ENCODE results near the gene FRAS1.
"Not testable (repeated sequence)": the region's sequence is repeated elsewhere in the genome, so short reads cannot be mapped to it uniquely, and the experiment has no call there.

The FRAS1 gene

GRCh38 chr4:78181681-78182234 is 124.6 kb downstream of the FRAS1 start:
- not testable (repeated sequence) for H3K4me1 ChIP-seq (ENCODE audit: insufficient read depth, low read length); H3K36me3 ChIP-seq (ENCODE audit: insufficient read depth, low read length); H3K9ac ChIP-seq (ENCODE audit: low read depth, low read length); H3K9me3 ChIP-seq (ENCODE audit: control insufficient read depth, insufficient read depth, low read length)

- H3K36me3 ChIP-seq (ENCODE audit: insufficient read depth, low read length) = no peaks in the 10 kb centered on the region; the same call in 1 of the 2 replicates
- no peak overlapping the region for H3K9ac ChIP-seq (ENCODE audit: low read depth, low read length)
- H3K9me3 ChIP-seq (ENCODE audit: control insufficient read depth, insufficient read depth, low read length) = no peaks in the 10 kb centered on the region
- H3K4me1 ChIP-seq (ENCODE audit: insufficient read depth, low read length) = no peaks in the 10 kb centered on the region
Observed at GRCh38 chr4:78184584-78184983, 127.5 kb downstream of the FRAS1 start.

- Histone ChIP-seq H3K36me3 (ENCODE audit: insufficient read depth, low read length) (no peaks in the 10 kb centered on the region; the same call in 1 of the 2 replicates), H3K9me3 (ENCODE audit: control insufficient read depth, insufficient read depth, low read length) (no peaks in the 10 kb centered on the region), H3K9ac (ENCODE audit: low read depth, low read length) (no peak overlapping the region), H3K4me1 (ENCODE audit: insufficient read depth, low read length) (no peaks in the 10 kb centered on the region)
Observed at GRCh38 chr4:78185117-78185516, 128.0 kb downstream of the FRAS1 start.

GRCh38 chr4:78186597-78187543 is 129.7 kb downstream of the FRAS1 start:
- Histone ChIP-seq H3K36me3 (ENCODE audit: insufficient read depth, low read length) (no peaks in the 10 kb centered on the region; the same call in 1 of the 2 replicates), H3K4me1 (ENCODE audit: insufficient read depth, low read length) (no peaks in the 10 kb centered on the region), H3K9me3 (ENCODE audit: control insufficient read depth, insufficient read depth, low read length) (no peaks in the 10 kb centered on the region), H3K9ac (ENCODE audit: low read depth, low read length) (no peak overlapping the region)

GRCh38 chr4:78190068-78190467 is 132.9 kb downstream of the FRAS1 start:
- Histone ChIP-seq H3K36me3 (ENCODE audit: insufficient read depth, low read length) (no peaks in the 10 kb centered on the region; the same call in 1 of the 2 replicates), H3K9me3 (ENCODE audit: control insufficient read depth, insufficient read depth, low read length) (no peaks in the 10 kb centered on the region), H3K4me1 (ENCODE audit: insufficient read depth, low read length) (no peaks in the 10 kb centered on the region), H3K9ac (ENCODE audit: low read depth, low read length) (no peak overlapping the region)

GRCh38 chr4:78190595-78190994 is 133.5 kb downstream of the FRAS1 start:
- H3K36me3 ChIP-seq (ENCODE audit: insufficient read depth, low read length) = no peaks in the 10 kb centered on the region; the same call in 1 of the 2 replicates
- no peaks in the 10 kb centered on the region for H3K9me3 ChIP-seq (ENCODE audit: control insufficient read depth, insufficient read depth, low read length)
- no peak overlapping the region for H3K9ac ChIP-seq (ENCODE audit: low read depth, low read length)
- H3K4me1 ChIP-seq (ENCODE audit: insufficient read depth, low read length) = no peaks in the 10 kb centered on the region

- Histone ChIP-seq H3K9me3 (ENCODE audit: control insufficient read depth, insufficient read depth, low read length) (no peaks in the 10 kb centered on the region), H3K4me1 (ENCODE audit: insufficient read depth, low read length) (no peaks in the 10 kb centered on the region), H3K36me3 (ENCODE audit: insufficient read depth, low read length) (no peaks in the 10 kb centered on the region), H3K9ac (ENCODE audit: low read depth, low read length) (no peak overlapping the region)
Observed at GRCh38 chr4:78197947-78198346, 140.8 kb downstream of the FRAS1 start.

GRCh38 chr4:78199984-78200383 is 142.9 kb downstream of the FRAS1 start:
- no peaks in the 10 kb centered on the region for H3K36me3 ChIP-seq (ENCODE audit: insufficient read depth, low read length)
- H3K9ac ChIP-seq (ENCODE audit: low read depth, low read length) = no peak overlapping the region
- H3K4me1 ChIP-seq (ENCODE audit: insufficient read depth, low read length) = peaks cover 2% of the 10 kb centered on the region; the same call in 1 of the 2 replicates
- H3K9me3 ChIP-seq (ENCODE audit: control insufficient read depth, insufficient read depth, low read length) = no peaks in the 10 kb centered on the region

GRCh38 chr4:78200949-78201348 is 143.8 kb downstream of the FRAS1 start:
- peaks cover 12% of the 10 kb centered on the region for H3K4me1 ChIP-seq (ENCODE audit: insufficient read depth, low read length)
- H3K36me3 ChIP-seq (ENCODE audit: insufficient read depth, low read length) = no peaks in the 10 kb centered on the region
- no peak overlapping the region for H3K9ac ChIP-seq (ENCODE audit: low read depth, low read length)
- no peaks in the 10 kb centered on the region for H3K9me3 ChIP-seq (ENCODE audit: control insufficient read depth, insufficient read depth, low read length)

- no peaks in the 10 kb centered on the region for H3K9me3 ChIP-seq (ENCODE audit: control insufficient read depth, insufficient read depth, low read length)
- no peak overlapping the region for H3K9ac ChIP-seq (ENCODE audit: low read depth, low read length)
- peaks cover 18% of the 10 kb centered on the region for H3K4me1 ChIP-seq (ENCODE audit: insufficient read depth, low read length)
- H3K36me3 ChIP-seq (ENCODE audit: insufficient read depth, low read length) = no peaks in the 10 kb centered on the region
Observed at GRCh38 chr4:78204176-78204575, 147.1 kb downstream of the FRAS1 start.

GRCh38 chr4:78205591-78205990 is 148.5 kb downstream of the FRAS1 start:
- Histone ChIP-seq H3K4me1 (ENCODE audit: insufficient read depth, low read length) (peaks cover 18% of the 10 kb centered on the region), H3K9me3 (ENCODE audit: control insufficient read depth, insufficient read depth, low read length) (no peaks in the 10 kb centered on the region), H3K9ac (ENCODE audit: low read depth, low read length) (no peak overlapping the region), H3K36me3 (ENCODE audit: insufficient read depth, low read length) (no peaks in the 10 kb centered on the region)

GRCh38 chr4:78207541-78207940 is 150.4 kb downstream of the FRAS1 start:
- no peaks in the 10 kb centered on the region for H3K9me3 ChIP-seq (ENCODE audit: control insufficient read depth, insufficient read depth, low read length)
- no peaks in the 10 kb centered on the region for H3K36me3 ChIP-seq (ENCODE audit: insufficient read depth, low read length)
- no peak overlapping the region for H3K9ac ChIP-seq (ENCODE audit: low read depth, low read length)
- H3K4me1 ChIP-seq (ENCODE audit: insufficient read depth, low read length) = peaks cover 18% of the 10 kb centered on the region

- Histone ChIP-seq H3K4me1 (ENCODE audit: insufficient read depth, low read length) (peaks cover 18% of the 10 kb centered on the region), H3K9ac (ENCODE audit: low read depth, low read length) (no peak overlapping the region), H3K36me3 (ENCODE audit: insufficient read depth, low read length) (no peaks in the 10 kb centered on the region), H3K9me3 (ENCODE audit: control insufficient read depth, insufficient read depth, low read length) (no peaks in the 10 kb centered on the region)
Observed at GRCh38 chr4:78207951-78208350, 150.8 kb downstream of the FRAS1 start.

GRCh38 chr4:78208896-78209295 is 151.8 kb downstream of the FRAS1 start:
- H3K4me1 ChIP-seq (ENCODE audit: insufficient read depth, low read length) = peaks cover 18% of the 10 kb centered on the region
- H3K36me3 ChIP-seq (ENCODE audit: insufficient read depth, low read length); H3K9me3 ChIP-seq (ENCODE audit: control insufficient read depth, insufficient read depth, low read length); H3K9ac ChIP-seq (ENCODE audit: low read depth, low read length): not testable (repeated sequence)

Data from ES-I3 (cell line).